IPS-18c (cell line): ENCODE data around the gene TADA2B.
"Not testable (repeated sequence)": the region's sequence is repeated elsewhere in the genome, so short reads cannot be mapped to it uniquely, and the experiment has no call there.

ENCODE experiments used
- H3K4me3 ChIP-seq: 2 replicates; pipeline ENCODE4 v1.7.0; 2013; ENCODE audit warnings: low read depth, mild to moderate bottlenecking, low read length, moderate library complexity; ENCODE audit not compliant: insufficient read depth
- H3K9me3 ChIP-seq: one replicate; pipeline ENCODE4 v1.6.1; 2013; ENCODE audit warnings: mild to moderate bottlenecking, low read length, moderate library complexity; ENCODE audit not compliant: control insufficient read depth, insufficient read depth

TADA2B gene

GRCh38 chr4:7083597-7084563 lies 40.7 kb downstream of the TADA2B start:
- peaks cover 7% of the 10 kb centered on the region for H3K9me3 ChIP-seq

DNA sequence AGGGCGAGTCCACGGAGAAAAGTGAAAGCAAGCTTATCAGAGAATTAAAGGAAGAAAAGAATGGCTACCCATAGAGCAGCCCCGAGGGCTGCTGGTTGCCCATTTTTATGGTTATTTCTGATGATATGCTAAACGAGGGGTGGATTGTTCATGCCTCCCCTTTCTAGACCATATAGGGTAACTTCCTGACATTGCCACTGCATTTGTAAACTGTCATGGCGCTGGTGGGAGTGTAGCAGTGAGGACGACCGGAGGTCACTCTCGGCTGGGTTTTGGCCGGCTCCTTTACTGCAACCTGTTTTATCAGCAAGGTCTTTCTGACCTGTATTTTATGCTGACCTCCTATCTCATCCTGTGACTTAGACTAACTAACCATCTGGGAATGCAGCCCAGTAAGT lies 41.4 kb downstream of the TADA2B start:
- not testable (repeated sequence) for H3K4me3 ChIP-seq

More at GRCh38 chr4:7083597-7084563, 40.7 kb downstream of the TADA2B start:
- H3K4me3 ChIP-seq = no peak overlapping the region

GRCh38 chr4:7086384-7086783 lies 43.2 kb downstream of the TADA2B start:
- H3K4me3 ChIP-seq = no peak overlapping the region

More for the DNA sequence above, 41.4 kb downstream of the TADA2B start:
- not testable (repeated sequence) for H3K9me3 ChIP-seq

GRCh38 chr4:7087036-7087435 lies 43.9 kb downstream of the TADA2B start:
- H3K9me3 ChIP-seq = peaks cover 7% of the 10 kb centered on the region
- H3K4me3 ChIP-seq = no peak overlapping the region

More at GRCh38 chr4:7086384-7086783, 43.2 kb downstream of the TADA2B start:
- peaks cover 7% of the 10 kb centered on the region for H3K9me3 ChIP-seq

GRCh38 chr4:7089213-7089986 lies 46.2 kb downstream of the TADA2B start:
- H3K4me3 ChIP-seq = no peak overlapping the region
- peaks cover 7% of the 10 kb centered on the region for H3K9me3 ChIP-seq

GRCh38 chr4:7092026-7092425 lies 48.9 kb downstream of the TADA2B start:
- Histone ChIP-seq H3K9me3 (peaks cover 4% of the 10 kb centered on the region), H3K4me3 (no peak overlapping the region)

DNA sequence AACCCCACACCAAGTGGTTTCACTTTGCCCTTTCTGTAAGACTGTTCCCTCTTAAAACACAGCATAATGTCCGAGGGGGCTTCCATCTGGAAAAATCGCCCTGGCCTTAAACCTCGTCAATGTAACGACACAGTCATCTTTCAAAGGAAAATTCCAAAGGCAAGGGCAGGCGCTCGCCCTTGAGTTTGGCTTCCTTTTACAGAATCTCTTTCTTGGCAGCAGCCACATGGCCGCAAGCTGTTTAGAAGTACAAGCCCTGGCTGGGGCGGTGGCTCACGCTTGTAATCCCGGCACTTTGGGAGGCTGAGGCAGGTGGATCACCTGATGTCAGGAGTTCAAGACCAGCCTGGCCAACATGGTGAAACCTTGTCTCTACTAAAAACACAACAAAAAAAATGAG lies 51.7 kb downstream of the TADA2B start:
- Histone ChIP-seq H3K4me3 (no peak overlapping the region), H3K9me3 (no peaks in the 10 kb centered on the region)

GRCh38 chr4:7095611-7096155 lies 52.5 kb downstream of the TADA2B start:
- H3K4me3 ChIP-seq = no peak overlapping the region
- no peaks in the 10 kb centered on the region for H3K9me3 ChIP-seq

GRCh38 chr4:7096236-7096635 lies 53.1 kb downstream of the TADA2B start:
- H3K4me3 ChIP-seq = no peak overlapping the region
- no peaks in the 10 kb centered on the region for H3K9me3 ChIP-seq

DNA sequence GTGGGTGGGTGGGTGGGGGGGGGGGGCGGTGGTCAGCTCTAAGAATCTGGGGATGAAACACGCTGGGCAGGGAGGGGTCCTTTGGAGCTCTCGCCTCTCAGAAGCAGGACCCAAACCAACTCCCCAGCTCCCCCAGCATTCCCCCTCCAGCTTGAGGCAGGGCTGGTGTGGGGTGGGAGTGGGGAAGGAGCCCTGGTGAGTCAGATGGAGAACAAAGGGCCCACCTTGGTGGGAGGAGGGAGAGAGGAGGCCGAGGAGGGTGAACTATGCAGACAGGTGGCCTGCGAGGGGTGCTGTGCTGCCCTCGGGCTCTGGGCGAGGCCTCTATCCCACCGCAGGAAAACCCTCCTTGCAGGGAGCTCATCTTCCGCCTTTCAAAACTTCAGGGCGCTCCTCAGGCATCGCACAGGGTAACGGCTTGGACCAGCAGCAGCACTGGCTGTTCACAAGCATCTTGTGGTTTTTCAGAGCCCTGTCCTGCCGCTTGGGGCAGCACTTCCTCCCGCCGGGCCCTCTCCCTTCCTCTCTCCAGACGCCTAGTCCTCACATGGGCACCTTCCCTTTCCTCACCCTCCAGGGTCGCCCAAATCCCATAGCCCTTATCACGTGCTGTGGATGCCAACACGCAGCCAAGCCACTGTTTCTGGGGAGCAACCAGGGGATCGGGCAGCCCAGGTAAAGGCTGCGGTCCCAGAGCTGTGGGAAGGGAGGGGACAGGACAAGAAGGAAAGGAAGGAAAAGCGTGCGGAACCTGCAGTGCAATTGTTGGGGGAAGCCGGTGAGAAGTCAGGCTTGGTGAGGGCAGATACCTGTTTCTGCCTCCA lies 58.7 kb downstream of the TADA2B start:
- H3K4me3 ChIP-seq = peak overlapping the region; percentile 20
- H3K9me3 ChIP-seq = no peaks in the 10 kb centered on the region

- H3K4me3 ChIP-seq = peak overlapping the region; percentile 75
- not testable (repeated sequence) for H3K9me3 ChIP-seq
These were observed 59.3 kb downstream of the TADA2B start for GRCh38 chr4:7102516-7102909.

GRCh38 chr4:7103031-7103606 lies 59.9 kb downstream of the TADA2B start:
- peak overlapping the region; percentile 75 for H3K4me3 ChIP-seq
- H3K9me3 ChIP-seq = no peaks in the 10 kb centered on the region

DNA sequence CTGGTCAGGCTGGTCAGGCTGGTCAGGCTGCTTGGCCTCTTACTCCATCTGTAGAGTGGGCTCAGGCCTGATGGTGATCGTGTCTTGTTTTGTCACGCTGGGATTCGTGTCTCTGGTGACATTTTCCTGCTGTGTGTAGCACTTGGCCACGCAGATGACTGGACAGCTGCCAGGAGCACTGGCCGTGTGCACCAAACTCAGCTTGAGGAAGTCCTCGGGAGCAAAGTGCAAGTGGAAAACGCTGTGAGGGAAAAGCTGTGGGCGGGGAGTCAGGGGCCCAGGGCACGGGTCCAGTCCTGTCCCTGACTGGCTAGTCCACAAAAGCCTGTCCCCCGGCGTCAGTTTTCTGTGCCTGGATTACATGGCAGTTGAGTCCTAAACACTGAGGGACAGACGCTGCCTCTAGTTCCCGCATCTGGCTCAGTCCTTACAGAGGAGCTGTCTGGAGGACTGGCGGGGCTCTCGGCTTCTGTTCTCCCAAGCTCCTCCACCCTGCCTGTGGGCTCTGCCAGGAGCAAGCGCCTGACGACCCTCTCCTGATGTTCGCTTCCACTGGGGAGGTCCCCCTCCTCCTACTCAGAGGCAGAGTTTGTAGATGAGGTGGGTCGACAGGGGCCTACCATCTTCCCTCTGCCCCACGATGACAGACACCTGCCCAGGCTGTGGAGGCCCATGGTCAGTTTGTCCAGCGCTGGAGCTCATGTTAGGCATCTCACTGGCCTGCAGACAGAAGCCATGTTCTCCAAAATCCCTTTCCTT lies 60.6 kb downstream of the TADA2B start:
- Histone ChIP-seq H3K9me3 (no peaks in the 10 kb centered on the region), H3K4me3 (peak overlapping the region; percentile 36)

DNA sequence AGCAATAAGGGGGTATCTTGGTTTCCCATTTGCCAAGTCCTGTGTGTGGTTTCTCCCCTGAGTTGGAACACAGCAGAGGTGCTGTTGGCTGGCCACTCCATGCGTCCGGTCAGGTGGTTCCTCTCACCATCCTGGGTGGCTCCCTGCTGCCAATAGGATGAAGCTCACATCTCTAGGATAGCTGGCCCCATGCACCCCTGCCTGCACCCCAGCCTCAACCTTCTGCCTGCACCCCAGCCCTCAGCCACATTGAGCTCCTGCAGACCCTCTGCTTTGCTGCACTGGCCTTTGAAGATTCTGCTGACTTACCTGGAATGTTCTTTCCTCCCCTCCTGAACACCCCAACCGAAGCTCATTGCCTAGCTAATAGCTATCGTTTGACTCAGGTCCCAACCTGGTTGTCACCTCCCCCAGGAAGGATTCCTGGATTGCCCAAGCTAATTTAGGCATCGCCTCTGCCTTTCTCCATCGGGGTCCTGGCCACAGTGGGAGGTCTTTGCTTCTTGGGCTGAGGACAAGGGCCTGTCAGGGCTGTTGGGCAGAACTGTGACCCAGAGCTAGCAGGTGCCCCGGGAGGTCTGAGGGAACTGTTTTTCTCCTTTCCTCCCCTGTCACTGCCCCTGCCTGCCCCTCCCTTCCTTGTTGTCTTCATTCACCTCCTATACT lies 61.3 kb downstream of the TADA2B start:
- Histone ChIP-seq H3K9me3 (no peaks in the 10 kb centered on the region), H3K4me3 (no peak overlapping the region)

- H3K9me3 ChIP-seq = no peaks in the 10 kb centered on the region
- H3K4me3 ChIP-seq = no peak overlapping the region
These were observed 62.1 kb downstream of the TADA2B start for GRCh38 chr4:7105276-7105675.
